Measurements from ENCODE around the gene EHMT1. TPM values are rescaled to one million over a fixed set of nuclear protein-coding genes. Genes with fewer than 3 reads are reported as not detected.
A peak's percentile ranks its signal among the peaks of the same experiment; 100 is the strongest.

The EHMT1 gene
- total and polyA plus RNA-seq, 10 of the 15 experiments (the other 5 are each of a cell fraction or from before 2014, with no cell fraction given) = 2.9 to 100 (median 48.1) TPM

- TF ChIP-seq PBX3 (IDR thresholded peaks at IDR 0.05; ENCODE audit: insufficient replicate concordance, low read depth, low read length) (peak; percentile 80), RELB (IDR thresholded peaks at IDR 0.05; ENCODE audit: low read depth) (no peak), BMI1 (IDR thresholded peaks at IDR 0.05; ENCODE audit: borderline replicate concordance) (peak; percentile 94), ZBTB33 (IDR thresholded peaks at IDR 0.05) (peak; percentile 77; the same call in 1 of the 2 replicates), PKNOX1 (IDR thresholded peaks at IDR 0.05) (peak; percentile 89), EGR1 (IDR thresholded peaks at IDR 0.05; ENCODE audit: borderline replicate concordance in 1 of 2, low read depth in 2 of 2, low read length in 2 of 2) (no peak), BRCA1 (IDR thresholded peaks at IDR 0.05; ENCODE audit: low read depth, low read length) (no peak), BACH1 (IDR thresholded peaks at IDR 0.05; ENCODE audit: borderline replicate concordance) (peak; percentile 41; the same call in 1 of the 2 replicates), ATF3 (IDR thresholded peaks at IDR 0.05; ENCODE audit: borderline replicate concordance, extremely low read depth, low read depth, low read length) (no peak), NR2C2 (IDR thresholded peaks at IDR 0.05; ENCODE audit: borderline replicate concordance, control insufficient read depth, insufficient read length, low read depth) (no peak), CHD2 (IDR thresholded peaks at IDR 0.05; ENCODE audit: borderline replicate concordance, low read depth, low read length) (no peak), SMARCA5 (IDR thresholded peaks at IDR 0.05) (no peak), IKZF1 (conservative IDR thresholded peaks at IDR 0.05) (0 out of 2 replicates have a peak, but pooled peaks have one; percentile 5), IRF3 (IDR thresholded peaks at IDR 0.05) (no peak), ZNF592 (IDR thresholded peaks at IDR 0.05) (no peak), POLR2A (IDR thresholded peaks at IDR 0.05; ENCODE audit: low read depth, low read length) (0 out of 2 replicates have a peak, but pooled peaks have one; percentile 26), SRF (IDR thresholded peaks at IDR 0.05; ENCODE audit: low read depth in 2 of 2, low read length in 2 of 2) (0 out of 4 replicates have a peak, but pooled peaks of 1 of the 2 experiments have one; percentile 7)
Measured at GRCh38 chr9:137759649-137760321, 141.0 kb downstream of the EHMT1 start (continued).

Data from GM12878 (cell line).